HPDE6-E6E7 (cell line): ENCODE data around the gene WNT3A.
A peak's percentile ranks its signal among the peaks of the same experiment; 100 is the strongest.

Experiments used
- DNase-seq: peaks from one replicate; pipeline ENCODE4 v3.0.0; 2011; ENCODE audit warnings: missing footprints; ENCODE audit errors: extremely low spot score

Gene WNT3A

DNA sequence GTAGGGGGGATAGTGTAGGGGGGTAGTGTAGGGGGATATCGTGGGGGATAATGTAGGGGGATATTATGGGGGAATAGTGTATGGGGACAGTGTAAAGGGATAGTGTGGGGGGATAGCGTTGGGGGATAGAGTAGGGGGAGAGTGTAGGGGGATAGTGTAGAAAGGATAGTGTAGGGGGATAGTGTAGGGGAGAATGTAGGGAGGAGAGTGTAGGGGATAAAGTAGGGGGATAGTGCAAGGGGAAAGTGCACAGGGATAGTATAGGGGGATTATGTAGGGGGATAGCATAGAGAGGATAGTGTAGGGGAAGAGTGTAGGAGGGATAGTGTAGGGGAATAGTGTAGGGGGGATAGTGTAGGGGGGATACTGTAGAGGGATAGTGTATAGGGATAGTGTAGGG, 63.4 kb downstream of the WNT3A start:
- DNase-seq: no peak

DNA sequence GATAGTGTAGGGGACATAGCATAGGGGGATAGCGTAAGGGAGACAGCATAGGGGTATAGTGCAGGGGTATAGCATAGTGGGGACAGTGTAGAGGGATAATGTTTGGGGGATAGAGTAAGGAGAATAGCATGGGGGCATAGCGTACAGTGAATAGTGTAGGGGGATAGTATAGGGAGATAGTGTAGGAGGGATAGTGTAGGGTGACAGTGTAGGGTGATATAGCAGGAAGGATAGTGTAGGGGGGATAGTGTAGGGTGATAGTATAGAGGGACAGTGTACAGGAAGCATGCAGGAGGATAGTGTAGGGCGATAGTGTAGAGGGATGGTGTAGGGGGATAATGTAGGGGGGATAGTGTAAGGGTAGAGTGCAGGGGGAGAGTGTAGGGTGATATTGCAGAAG, 64.1 kb downstream of the WNT3A start:
- DNase-seq: no peak

DNA sequence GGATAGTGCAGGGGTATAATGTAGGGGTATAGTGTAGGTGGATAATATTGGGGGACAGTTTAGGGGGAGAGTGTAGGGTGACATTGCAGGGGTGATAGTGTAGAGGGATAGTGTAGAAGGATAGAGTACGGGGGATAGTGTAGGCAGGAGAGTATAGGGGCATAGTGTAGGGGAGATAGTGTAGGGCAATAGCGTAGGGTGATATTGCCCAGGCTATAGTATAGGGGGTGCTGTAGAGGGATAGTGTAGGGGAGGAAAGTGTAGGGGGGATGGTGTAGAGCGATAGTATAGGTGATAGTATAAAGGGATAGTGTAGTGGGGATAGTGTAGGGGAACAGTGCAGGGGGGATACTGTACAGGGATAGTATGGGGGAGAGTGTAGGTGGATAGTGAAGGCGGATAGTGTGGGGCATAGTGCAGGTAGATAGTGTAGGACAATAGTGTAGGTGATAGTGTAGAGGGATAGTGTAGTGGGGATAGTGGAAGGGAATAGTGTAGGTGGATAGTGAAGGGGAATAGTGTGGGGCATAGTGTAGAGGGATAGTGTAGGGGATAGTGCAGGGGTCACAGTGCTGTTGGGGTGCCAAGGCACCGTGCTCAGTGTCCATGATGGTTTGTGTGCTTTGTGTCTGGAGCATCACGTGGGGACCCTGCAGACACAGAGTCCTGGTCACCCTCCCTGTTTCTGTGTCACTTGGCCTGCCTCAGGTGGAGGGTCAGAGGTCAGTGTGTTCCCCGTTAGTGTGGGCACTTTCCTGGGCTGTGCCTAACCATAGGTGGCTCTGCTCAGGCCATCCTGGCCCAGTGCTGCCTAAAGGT, 65.2 kb downstream of the WNT3A start:
- no peak for DNase-seq

DNA sequence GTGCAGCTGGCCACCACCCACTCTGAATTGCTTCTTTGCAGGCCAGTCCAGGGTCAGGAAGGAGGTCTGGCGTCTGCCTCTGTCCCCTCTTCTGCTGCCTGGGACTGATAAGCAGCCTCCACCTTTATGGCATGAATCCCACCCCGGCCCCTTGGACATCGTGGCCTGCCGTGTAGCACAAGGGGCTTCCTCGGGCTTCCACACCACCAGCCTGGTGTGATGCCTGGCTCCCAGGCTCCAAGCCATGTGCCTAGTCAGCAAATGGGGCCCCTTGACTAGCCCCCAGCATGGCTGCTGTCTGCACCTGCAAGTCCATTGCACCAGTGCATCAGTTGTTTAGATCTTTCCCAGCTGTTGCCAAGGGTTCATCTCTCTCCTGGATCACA, 65.9 kb downstream of the WNT3A start:
- DNase-seq: no peak

DNA sequence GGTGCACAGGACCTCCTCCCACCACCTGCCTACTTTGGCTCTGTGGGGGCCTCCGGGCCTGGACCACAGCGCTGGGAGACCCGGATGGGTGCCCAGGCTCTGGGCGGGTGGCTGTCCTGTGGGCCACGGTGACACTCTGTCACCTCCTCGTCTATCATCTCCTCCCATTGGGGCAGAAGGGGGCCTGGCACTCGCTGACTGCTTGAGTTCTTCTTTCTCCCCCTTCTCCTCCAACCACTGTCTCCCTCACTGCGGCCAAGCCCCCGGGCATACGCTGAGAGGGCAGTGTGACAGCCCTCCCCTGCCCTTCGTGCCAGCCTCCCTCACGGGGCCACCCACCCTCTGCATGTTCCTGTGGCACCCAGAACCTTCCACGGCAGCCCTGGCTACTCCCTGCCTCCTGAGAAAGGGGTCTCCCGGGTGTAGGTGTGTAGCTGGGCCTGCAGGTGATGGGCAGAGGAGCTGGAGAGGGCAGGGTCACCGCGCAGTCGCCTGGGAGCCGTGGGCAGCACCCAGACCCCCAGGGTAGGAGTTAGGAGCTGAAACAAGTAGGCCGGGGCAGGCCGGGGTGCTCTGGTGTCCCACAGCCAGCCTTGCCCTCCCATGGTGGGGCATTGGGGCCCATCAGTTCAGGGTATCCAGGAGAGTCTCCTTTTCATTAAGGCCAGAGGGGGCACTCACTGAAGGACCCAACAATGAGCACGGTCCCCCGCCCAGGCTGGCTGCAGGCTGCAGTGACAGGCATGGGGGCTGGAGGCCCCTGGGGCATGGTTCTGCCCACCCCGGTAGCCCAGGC, 66.5 kb downstream of the WNT3A start:
- DNase-seq: no peak

DNA sequence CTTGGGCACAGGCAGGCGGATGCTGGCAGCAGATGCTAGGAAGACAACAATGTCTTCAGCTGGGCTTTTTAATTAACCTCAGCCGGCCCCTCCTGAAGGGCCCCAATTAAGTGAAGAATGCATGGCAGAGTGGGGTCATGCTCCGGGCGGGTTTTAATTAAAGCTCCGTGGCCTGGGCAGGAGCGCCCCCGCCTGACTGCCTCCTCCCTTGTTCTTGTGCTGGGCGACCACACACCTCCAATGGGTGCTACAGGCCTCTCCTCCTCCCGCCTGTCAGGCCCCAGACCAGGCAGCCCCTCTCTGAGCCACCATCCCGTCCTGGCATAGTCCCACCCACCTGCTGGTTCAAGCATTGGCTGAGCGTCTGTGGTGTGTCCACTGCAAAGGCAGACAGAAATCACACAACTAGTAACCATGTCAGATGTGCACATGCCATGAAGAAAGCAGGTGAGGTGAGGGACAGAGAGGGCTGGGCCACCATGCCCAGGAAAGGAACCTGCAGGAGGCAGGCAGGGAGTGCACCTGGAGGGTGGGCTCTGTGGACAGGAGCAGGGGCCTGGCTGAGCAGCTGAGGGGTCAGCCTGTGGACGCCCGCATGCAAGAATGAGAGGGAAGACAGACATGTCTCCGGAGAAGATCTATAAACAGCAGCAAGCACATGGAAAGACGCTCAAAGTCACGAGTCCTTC, 67.2 kb downstream of the WNT3A start:
- no peak for DNase-seq

DNA sequence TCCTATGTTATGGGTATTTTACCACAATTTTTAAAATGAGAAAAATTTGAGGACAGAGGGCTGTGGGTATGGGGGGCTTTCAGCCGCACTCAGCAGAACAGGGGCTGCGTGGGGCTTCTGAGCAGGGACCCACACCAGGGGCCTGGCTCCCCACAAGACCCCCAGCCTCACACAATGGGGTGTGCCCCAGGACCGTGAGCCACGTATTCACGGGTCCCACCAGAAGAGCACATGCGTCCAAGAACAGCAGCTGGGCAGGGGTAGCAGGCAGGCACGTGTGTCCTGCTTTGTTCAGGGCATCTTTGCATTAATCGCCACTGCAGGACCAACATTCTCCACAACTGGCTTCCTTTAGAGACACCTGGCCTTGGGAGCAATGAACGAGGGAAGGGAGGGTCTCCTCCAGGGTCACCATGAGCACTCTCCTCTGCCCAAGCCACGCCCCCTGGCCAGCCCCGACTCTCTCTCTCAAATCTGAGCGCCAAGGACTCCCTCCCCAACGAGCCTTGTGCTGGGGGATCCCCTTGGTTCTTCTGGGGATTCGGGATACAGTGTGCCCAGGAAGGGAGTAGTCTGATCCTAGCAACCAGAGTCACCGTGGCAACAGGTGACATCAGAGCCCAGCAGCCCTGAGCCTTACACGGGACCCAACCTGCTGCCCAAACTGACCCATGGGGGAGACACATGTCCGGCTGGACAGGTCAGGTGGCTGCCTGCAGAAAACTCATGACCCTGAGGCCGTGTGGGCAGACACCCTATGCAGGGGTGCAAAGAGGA, 68.3 kb downstream of the WNT3A start:
- no peak for DNase-seq

DNA sequence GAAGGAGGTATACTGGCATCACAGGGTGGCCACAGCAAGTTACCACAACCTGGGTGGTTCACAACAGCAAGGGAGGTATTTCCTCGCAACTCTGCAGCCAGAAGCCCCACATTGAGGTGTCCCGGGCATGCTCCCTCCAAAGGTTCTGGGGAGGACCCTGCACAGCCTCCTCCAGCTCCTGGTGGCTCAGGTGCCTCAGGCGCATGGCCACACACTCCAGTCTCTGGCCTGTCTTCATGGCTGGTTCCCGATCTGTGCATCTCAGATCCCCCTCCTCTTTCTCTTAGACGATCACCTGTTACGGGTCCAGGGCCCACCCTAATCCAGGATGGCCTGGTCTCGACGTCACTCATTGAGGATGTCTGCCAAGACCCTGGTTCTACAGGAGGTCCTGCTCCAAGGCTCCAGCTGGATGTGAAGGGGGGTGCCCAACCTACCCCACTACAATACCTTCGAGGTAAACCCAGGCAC, 69.0 kb downstream of the WNT3A start:
- DNase-seq: no peak

DNA sequence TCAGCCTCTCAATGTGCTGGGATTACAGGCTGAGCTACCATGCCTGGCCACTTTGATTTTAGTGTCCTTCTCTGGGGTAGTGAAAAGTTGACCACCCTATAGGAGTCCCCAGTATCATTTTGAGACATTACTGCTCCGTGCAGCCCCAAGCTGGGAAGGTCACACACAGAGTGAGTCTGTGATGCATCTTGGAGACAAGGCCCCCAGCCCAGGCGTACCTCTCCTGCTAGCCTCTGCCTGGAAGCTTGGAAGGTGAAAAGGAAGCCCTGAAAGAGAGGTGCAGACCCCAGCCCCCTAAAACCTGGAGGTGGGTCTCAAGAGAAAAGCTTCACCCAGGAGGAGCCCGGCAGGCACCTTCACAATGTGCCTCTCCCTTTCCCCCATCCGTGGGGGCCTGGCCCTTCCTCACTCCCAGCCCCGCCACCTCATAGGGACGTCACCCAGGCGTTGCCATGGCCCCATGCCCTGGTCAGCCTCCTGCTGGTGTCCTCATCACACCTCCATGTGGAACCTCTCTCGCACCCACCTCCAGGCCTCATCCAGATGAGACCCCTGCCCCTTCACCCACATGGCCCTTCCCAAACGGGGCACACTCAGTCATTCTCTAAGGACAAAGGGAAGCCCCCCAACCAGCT, 70.1 kb downstream of the WNT3A start:
- no peak for DNase-seq

DNA sequence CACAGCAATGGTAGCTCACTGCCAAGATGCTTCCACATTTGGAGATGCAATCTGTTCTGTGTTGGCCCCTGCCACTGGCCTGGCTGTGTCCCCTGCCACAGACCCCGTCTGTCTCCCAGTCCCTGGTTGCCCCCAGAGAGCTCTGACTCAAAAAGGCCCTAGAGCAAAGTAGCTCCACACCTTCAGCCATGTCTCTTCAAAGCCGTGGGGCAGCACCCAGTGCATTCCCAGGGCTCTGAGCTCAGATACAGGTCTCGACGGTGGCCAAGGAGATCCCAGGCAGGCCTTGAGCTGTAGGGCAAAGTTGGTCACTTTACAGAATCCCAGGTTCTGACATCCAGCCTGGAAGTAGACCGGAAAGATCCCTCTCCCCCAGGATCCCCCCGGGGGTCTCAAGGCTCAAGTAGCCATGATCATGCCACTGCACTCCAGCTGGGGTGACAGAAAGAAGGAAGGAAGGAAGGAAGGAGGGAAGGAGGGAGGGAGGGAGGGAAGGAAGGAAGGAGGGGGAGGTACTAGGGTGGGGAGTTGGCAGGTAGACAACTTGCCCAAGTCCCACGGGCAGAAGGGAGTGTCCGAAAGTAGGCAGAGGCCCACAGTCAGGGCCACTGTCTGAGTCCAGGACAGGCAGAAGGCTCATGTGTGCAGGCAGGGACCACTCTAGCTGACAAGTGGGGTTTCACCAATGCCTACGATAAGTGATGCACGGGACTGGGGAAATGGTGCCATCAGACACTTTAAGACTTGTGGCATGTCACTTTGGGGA, 71.0 kb downstream of the WNT3A start:
- no peak for DNase-seq

DNA sequence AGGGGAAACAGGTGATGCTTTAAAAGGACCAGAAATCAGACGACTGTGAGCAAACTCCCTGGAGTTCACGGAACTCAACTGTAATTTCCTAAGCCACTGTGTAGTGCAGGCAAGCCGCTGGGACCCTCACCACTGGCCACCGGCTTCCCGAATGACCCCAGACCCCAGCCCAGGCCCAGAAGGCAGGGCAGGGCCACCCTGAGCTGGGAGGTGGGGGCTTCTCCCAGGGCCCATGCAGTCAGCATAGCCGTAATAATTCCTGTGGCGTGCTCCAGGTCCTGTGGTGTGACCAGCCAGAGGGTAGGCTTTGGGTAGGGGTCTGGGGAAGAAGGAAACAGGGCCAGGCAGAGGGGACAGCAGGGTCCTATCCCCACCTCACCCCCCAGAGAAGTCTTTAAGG, 72.2 kb downstream of the WNT3A start:
- DNase-seq: no peak

DNA sequence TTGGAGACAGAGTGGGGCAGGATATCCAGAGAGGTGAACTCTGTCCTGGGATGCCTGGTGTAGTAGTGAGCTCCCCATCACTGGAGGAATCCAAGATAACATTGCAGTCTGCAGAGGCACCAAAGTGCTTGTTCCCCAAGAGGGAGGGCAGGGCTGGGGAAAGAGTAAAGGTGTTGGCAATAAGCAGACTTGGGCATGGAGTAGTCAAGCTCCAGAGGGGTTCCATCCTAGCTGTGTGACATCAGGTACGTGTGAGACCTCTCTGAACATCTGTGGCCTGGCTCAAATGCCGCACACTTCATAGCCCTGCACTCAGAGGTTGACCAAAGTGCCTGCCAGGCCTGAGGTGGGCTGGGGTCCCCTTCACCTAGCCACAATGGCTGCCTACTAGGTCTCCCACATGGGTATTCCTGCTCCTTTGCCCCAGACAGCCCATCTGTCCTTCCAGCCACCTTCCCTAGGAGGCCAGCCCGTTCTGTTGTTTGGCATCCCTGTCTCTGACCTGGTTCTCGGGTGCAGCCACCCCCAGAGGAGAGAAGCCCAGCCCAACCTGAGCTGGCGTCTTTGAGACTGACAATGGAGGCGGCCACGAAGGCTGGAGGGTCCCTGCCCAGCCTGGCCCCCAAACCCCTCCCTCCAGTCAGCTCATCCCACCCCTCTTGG, 72.9 kb downstream of the WNT3A start:
- DNase-seq: no peak

DNA sequence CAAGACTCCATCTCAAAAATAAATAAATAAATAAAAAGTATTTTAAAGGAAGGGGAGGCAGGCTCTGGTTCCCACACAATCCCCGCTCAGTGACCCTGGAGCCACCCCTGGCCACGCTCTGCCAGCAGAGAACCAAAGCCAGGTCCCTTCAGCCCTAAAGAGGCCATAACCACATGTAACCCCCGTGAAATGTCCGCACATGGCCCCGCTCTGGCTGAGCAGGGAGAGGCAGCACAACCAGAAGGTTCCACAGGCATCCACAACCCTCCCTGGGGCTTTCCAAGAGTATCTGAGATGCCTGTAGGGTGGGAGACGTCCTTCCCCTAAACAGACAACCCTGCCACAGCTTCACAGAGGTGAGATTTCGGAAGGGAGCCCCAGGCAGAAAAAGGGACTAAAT, 74.3 kb downstream of the WNT3A start:
- no peak for DNase-seq

DNA sequence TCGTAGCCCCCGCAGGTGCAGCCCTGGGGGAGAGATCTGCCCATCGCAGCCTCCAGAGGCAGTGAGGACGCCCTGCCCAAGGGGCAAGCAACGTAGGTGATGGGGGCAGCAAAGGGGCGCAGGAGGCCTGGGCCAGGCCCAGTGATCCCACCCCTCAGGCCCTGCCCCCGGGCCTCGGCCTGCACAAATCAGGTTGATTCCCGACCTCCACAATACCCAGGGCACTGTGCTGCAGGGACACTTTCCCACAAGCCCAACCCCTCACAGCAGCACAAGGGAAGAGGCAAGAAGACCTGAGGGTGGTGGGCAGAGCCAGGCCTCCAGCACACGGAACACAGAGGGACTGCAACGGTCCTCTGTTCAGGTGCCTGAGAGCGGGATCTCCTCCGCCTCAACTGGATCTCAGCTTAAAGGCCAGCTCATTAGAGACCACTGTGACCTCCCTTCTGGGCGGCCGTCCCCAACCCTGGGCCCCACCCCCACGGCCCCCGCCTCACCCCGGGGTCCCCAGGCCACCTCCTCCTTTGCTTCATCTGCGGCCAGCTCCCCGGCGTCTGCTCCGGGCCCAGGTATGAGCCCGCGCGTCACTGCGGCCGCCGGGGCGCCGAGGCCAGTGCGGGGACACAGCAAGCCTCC, 74.9 kb downstream of the WNT3A start:
- DNase-seq: no peak

DNA sequence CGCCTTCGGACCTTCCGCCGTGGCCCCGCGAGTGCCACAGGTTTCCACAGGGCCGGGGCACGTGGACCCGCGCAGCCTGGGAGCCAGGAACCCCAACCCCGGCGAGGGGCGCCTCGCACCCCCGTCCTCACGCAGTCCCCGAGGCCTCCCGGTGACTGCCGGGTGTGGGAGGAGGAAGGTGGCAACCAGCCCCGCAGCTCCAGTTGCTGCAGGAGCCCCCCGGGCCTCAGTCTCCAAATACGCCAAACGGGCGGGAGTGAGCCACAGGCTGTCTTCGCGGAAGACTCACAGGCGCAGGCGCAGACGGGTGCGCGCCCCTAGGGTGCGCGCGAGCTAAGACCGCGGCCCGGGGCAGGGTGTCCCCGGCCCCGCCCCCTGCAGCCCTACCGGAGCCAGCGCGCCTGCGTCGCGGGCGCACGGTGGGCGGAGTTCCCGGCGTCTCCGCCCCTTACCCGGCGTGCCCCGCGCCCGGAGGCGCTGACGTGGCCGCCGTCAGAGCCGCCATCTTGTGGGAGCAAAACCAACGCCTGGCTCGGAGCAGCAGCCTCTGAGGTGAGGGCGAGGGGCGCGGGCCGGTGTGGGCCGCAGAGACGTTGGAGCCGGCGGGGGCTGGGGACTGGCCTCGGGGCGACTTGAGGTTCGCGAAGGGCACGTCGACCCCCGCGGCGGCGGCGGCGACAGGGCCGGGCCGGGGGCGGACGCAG, 75.6 kb downstream of the WNT3A start, which contains the start of gene ARF1:
TSS of gene ARF1 (plus strand) at position 495 of the 704 bp plus-strand sequence. CDS start 14,407 bp downstream, outside the sequence.
- DNase-seq: peak; percentile 89

DNA sequence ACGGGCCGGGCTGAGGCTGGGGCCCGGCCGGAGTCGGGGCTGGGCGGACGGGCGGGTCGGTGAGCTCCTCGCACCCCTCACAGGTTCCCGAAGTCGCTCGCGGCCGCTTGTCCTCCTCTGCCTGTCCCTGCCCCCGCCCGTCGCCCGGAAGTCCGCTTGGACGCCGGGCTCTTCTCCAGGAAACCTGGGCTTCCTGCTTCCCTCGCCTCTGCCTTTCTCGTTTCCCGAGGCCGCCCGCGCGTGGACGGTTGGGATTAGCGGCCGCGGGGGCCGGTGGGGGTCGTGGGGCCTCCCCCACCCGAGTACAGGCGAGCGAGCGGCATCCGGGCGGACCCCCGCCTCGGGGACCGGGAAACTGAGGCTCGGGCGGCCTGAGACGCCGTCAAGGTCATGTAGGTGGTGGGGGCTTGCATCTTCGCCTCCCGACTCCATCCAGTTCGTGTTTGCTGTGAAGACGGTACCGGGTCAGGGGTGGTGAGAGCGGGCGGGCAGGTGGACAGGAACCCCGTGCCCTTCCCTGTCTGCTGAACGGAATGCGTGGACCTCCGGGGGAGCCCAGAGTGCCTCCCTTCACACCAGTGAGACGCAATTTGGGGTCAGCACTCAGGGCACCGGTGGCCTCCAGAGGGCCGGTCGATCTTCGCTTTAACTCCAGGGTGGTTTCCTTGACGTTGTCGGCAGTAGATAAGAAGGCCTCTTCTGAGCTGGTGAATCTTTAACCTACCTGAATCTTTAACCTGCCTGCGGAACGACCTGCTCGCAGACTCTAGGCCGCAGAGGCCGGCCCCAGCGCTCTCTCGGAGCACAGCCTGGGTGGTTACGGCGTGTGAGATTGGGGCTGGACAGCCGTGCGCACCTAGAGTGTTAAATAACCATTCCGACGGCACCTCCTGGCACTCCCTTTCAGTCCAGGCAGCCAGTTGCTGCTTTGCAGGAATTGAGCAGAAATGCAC, 76.4 kb downstream of the WNT3A start:
- no peak for DNase-seq

DNA sequence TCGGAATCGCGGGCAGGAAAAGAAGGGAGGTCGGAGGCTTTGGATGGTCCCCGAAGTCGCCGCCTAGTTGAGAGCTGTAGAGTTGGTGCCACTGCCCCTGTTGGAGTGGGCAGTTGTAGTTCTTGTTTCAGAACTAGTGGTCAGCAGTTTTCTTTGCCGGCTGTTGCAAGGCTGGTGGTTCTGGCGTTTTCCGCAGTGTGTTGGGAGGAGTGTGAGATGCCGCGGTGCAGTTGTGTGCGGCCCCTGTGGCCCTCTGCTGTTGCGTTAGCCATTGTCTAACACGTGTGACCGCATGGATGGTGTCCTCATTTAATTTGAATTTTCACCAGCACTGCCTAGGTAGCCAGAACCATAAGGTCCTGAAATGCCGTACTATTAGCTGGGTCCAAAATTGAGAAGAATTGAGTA, 77.1 kb downstream of the WNT3A start:
- no peak for DNase-seq
